HG02884 (cell line): ENCODE data around the gene HS6ST3.
"Not testable (repeated sequence)": the region's sequence is repeated elsewhere in the genome, so short reads cannot be mapped to it uniquely, and the experiment has no call there.

Experiments
- ATAC-seq: cut with Tn5 transposase; IDR thresholded peaks from one replicate; pipeline ENCODE4 v1.9.1; 2021; ENCODE audit warnings: mild to moderate bottlenecking, moderate library complexity; ENCODE audit not compliant: unreplicated experiment

Gene HS6ST3

GRCh38 chr13:96771486-96772367, 681.8 kb downstream of the HS6ST3 start:
- ATAC-seq = no peak

GRCh38 chr13:96772426-96772825, 682.5 kb downstream of the HS6ST3 start:
- no peak for ATAC-seq

- not testable (repeated sequence) for ATAC-seq
Observed at GRCh38 chr13:96778302-96778701, 688.4 kb downstream of the HS6ST3 start.

GRCh38 chr13:96779691-96780090, 689.8 kb downstream of the HS6ST3 start:
- no peak for ATAC-seq

GRCh38 chr13:96780105-96780504, 690.2 kb downstream of the HS6ST3 start:
- no peak for ATAC-seq

GRCh38 chr13:96781141-96781540, 691.2 kb downstream of the HS6ST3 start:
- no peak for ATAC-seq

DNA sequence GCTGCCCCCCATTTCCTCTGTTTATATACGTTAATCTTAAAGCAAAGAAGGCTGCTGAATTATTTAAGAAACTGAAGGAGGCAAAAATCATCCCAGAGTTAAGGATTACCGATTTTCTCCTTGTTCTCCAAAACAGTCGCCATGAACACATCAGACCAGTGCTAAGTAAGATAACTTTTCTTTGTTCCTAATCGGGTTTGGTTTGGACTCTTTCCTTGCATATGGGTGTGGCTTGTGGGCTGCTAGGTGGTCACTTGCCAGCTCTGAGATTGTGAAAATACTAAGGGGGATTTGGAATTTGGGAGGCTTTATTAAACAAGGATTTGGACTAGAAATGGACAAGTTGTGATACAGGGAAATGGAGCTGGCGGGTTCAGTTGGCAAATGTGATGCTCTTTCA, 692.3 kb downstream of the HS6ST3 start:
- ATAC-seq = no peak

- ATAC-seq = no peak
Observed at GRCh38 chr13:96783057-96783456, 693.1 kb downstream of the HS6ST3 start.

DNA sequence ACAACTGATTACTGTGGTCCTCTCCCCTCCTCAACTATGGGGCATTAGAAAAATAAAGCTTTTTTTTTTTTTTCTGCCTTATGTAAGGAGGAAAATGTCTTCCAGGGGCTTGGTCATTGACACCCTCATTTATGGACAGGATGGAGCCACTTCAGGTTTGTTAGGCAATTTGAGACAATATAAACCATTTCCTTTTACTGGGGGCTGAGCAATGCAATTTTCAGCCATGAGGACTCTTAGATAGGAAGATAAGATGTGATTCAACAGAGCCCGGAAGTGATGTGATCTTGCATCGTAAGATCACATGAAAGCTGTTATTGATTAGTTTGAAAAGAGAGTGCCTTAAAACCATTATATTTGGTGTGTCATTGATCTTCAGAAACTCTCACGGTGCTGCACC, 693.6 kb downstream of the HS6ST3 start:
- no peak for ATAC-seq

DNA sequence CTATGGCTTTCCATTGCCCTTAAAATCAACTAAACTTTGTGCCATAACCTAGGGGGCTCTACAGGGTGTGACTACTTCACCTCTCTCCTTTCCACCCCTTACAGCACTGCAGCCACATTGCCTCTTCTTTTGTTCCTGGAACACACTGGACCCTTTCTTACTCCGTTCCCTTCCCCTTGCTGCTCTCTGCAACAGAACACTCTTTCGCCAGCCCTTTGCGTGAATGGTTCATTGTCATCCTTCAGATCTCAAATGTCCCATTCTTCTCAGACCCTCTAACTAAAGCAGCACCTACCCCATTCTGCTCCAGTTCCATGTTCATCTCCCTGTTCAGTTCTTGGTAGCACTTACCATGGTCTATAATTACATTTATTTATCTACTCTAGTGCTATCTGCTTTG, 696.1 kb downstream of the HS6ST3 start:
- no peak for ATAC-seq

DNA sequence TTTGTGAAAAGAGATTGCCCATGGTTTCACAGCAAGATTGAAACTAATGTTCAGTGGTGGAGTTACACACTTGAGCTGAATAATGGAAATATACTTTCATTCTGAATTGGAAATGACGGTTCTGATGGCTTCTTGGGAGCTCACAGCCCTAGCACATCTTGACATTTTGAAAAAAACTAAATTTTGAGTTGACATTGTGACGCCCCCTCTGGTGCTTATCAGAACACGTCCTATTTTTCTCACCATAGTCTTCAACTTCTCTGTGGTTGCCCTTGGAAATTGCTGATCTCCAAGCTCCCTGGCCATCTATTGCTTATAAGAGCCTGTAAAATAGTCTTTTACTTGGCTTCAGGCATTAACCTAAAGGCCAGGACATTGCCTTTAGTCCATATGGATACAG, 702.3 kb downstream of the HS6ST3 start:
- ATAC-seq = no peak

DNA sequence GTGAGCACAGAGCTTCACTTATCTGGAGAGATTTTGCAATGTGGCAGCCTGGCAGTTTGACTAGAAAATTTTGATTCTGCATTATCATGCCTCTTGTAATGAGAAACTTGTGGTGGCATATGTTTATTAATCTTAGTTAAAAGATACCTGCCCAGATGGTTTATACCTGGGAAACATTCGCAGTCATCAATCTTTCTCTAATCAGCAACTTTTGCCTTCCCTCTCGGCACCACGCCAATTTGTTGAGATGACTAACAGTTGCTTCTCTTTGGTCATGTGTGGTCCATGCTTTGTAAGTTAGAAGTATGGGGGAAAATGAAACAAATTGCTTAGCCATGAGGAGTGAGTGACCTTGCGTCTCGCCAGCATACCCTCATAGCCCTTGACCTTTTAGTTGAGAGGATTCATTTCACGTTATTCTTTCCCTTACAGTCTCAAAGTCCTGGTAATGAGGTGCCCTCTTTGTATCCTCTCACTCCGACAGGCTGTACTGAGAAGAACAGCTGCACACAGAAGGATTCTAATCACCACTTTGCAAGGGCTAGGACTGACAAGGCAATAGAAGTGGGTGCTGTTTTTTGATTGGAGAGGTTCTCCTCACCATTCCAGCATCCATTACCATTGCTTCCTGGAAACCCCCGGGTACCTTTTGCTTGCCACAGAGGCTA, 703.0 kb downstream of the HS6ST3 start:
- ATAC-seq = no peak

DNA sequence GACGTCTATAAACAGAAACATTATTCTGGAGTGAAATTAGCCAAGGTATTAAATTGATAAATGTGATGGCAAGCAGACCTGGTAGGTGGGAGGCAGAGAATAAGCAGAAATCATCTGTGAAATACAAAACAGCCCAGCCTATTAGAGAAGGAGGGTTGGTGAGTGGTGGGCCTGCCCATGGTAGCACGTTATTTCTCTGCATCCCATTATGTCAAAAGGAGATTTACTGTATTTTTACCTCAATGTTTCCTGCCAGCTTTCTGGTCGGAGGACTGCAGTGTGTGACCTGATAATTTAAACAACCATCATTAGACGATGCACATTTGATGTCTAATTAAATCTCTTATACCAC, 703.5 kb downstream of the HS6ST3 start:
- ATAC-seq = no peak

DNA sequence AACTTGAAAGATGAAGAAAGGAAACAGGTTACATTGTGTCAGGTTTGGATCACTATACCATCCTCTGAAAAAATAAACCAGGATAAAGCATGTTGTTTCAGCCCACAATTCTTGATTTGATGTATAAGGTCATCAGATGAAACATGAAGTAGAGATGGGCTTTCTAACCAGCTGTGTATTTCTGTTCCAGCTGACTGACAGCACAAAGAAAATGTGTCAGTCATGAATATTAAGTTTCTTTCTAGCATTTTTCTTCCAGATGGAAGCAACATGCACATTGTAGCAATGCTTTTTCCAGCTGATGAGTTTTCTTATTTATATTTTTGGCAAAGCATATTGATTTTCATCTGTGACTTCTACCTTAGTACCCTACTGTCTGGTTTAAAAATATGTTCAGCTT, 704.8 kb downstream of the HS6ST3 start:
- no peak for ATAC-seq

DNA sequence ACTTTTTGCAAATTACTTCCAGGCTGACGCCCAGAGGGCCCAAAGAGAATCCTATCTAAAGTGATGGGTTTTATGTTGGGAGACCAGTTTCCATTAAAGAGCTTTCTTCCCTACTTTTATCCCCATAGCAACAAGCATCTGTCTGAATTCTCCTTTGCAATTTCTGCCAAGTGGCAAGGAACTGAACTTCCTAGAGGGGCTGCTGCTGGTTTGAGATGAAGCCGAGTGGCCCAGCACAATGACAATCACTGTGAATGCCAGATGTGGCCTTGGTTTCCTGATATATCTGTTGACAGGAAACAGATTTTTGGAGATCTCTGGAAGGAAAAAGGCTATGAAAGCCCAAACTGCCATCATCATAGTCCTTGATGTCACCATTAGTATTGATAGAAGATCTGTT, 705.8 kb downstream of the HS6ST3 start:
- ATAC-seq = no peak

DNA sequence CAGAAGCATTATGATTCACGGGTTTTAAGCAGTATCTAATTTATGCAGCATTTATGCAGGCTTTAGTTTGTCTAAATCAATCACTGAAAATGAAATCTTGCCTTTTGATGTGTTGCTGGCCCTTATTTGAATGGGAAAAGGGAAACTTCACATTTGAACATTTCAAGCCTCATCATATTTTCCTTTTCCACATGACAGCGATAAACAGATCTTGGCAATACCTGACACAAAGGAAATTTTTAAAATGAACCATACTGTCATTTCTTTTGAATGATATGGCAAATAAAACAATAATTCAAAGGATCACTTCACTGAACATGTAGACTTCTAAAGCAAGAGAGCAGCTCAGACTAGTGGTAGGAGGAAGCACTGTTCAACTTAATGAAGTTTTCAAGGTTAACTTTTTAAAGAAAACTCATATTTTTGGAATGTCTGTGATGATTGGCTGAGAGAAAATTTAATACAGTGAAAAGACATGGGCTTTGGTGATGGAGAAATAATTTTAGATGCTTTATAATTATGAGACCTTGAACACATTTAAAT, 706.3 kb downstream of the HS6ST3 start:
- no peak for ATAC-seq

- ATAC-seq = no peak
Observed at GRCh38 chr13:96797136-96797535, 707.2 kb downstream of the HS6ST3 start.

- ATAC-seq = no peak
Observed at GRCh38 chr13:96803456-96804100, 713.7 kb downstream of the HS6ST3 start.

- ATAC-seq = no peak
Observed at GRCh38 chr13:96804174-96804573, 714.3 kb downstream of the HS6ST3 start.

DNA sequence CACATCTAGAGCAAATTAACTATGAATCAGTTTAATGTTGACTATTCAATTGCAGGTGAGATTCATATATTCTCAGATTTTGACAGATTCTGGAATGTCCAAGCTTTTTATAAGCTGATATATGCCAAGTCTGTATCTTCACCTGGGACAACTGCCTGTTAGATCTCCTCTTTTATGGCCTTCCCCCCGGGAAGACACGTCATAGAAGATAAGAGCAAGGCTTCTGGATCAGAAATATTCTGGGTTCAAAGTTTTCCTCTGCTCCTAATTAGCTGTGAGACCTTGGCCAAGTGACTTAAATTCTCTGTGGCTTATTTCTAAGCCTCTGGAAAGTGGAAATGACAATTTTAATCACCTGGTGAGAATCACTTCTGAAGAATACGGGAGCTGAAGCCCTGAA, 716.8 kb downstream of the HS6ST3 start:
- ATAC-seq = no peak

- no peak for ATAC-seq
Observed at GRCh38 chr13:96809366-96810096, 719.6 kb downstream of the HS6ST3 start.
